Renal cortical epithelial cell (primary cell): Measurements from ENCODE around the gene VTA1. TPM values are rescaled to one million over a fixed set of nuclear protein-coding genes. Genes with fewer than 3 reads are reported as not detected.
A peak's percentile ranks its signal among the peaks of the same experiment; 100 is the strongest.
"Not testable (repeated sequence)": the region's sequence is repeated elsewhere in the genome, so short reads cannot be mapped to it uniquely, and the experiment has no call there.

Experiments
- DNase-seq: peaks from one replicate; pipeline ENCODE4 v3.0.0-alpha.2; 2011; ENCODE audit warnings: low read depth
- total RNA-seq: library from RNA; depleted of rRNA; stranded (reverse); fragments of >200 nt; gene quantifications from 2 replicates; pipeline ENCODE4 v1.2.3, GENCODE V29; 2014

VTA1 gene
- total RNA-seq, 1 donor from 2014 or later, result 81.4 TPM

GRCh38 chr6:142171351-142171750 lies 24.3 kb downstream of the VTA1 start:
- DNase-seq, result no peak

- DNase-seq, result peak; percentile 7
These were observed 25.7 kb downstream of the VTA1 start for GRCh38 chr6:142172758-142173157.

- no peak for DNase-seq
These were observed 26.9 kb downstream of the VTA1 start for GRCh38 chr6:142173980-142174379.

GRCh38 chr6:142174703-142175102 lies 27.6 kb downstream of the VTA1 start:
- DNase-seq, result no peak

GRCh38 chr6:142178129-142178528 lies 31.1 kb downstream of the VTA1 start:
- DNase-seq, result no peak

GRCh38 chr6:142182004-142182403 lies 34.9 kb downstream of the VTA1 start:
- no peak for DNase-seq

- DNase-seq, result no peak
These were observed 36.3 kb downstream of the VTA1 start for GRCh38 chr6:142183351-142183750.

- DNase-seq, result no peak
These were observed 37.2 kb downstream of the VTA1 start for GRCh38 chr6:142184307-142184706.

- no peak for DNase-seq
These were observed 38.6 kb downstream of the VTA1 start for GRCh38 chr6:142185641-142186040.

GRCh38 chr6:142187209-142187608 lies 40.1 kb downstream of the VTA1 start:
- DNase-seq, result no peak

GRCh38 chr6:142188341-142188740 lies 41.3 kb downstream of the VTA1 start:
- DNase-seq, result not testable (repeated sequence)

GRCh38 chr6:142189057-142189456 lies 42.0 kb downstream of the VTA1 start:
- no peak for DNase-seq

- DNase-seq, result no peak
These were observed 45.3 kb downstream of the VTA1 start for GRCh38 chr6:142192343-142192742.

- no peak for DNase-seq
These were observed 46.6 kb downstream of the VTA1 start for GRCh38 chr6:142193621-142194020.

GRCh38 chr6:142195862-142196541 lies 48.9 kb downstream of the VTA1 start:
- no peak for DNase-seq

- DNase-seq, result no peak
These were observed 54.0 kb downstream of the VTA1 start for GRCh38 chr6:142200846-142201628.

GRCh38 chr6:142207265-142207877 lies 60.3 kb downstream of the VTA1 start:
- peak; percentile 37 for DNase-seq

- DNase-seq, result no peak
These were observed 63.5 kb downstream of the VTA1 start for GRCh38 chr6:142210606-142211005.

GRCh38 chr6:142213402-142213801 lies 66.3 kb downstream of the VTA1 start:
- no peak for DNase-seq

GRCh38 chr6:142218446-142218845 lies 71.4 kb downstream of the VTA1 start:
- DNase-seq, result no peak

GRCh38 chr6:142222022-142222421 lies 75.0 kb downstream of the VTA1 start:
- DNase-seq, result peak; percentile 63

GRCh38 chr6:142223938-142224337 lies 76.9 kb downstream of the VTA1 start:
- no peak for DNase-seq

GRCh38 chr6:142225115-142225514 lies 78.1 kb downstream of the VTA1 start:
- no peak for DNase-seq
